Erythroblast (primary cell): Measurements from ENCODE around the gene LRRTM4.

Experiments
- GATA1 ChIP-seq: IDR thresholded peaks from 2 replicates; pipeline ENCODE4 v1.6.1; 2011; ENCODE audit warnings: low read depth, mild to moderate bottlenecking, control low read depth, low read length, moderate library complexity
- POLR2A ChIP-seq: IDR thresholded peaks from 2 replicates; pipeline ENCODE4 v1.6.1; 2011; ENCODE audit warnings: mild to moderate bottlenecking, low read length

DNA sequence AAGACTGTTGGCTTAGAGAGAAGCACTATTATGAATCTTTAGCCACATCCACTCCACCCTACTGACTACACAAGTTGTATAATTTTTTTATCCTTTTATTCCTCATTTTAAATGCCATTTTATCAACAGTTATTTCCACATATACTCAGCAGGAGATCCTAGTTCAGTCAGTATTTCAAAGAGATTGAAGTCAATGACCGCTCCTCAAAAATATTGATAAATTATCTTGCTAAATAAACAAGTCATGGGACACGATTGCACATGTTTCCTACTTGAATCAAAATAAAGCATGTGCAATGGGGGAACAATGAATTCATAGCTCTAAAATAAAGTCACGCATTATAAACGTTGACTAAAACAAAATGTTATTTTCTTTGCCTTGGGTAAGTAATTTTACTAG, 496.5 kb downstream of the LRRTM4 start:
- TF ChIP-seq POLR2A (no peak), GATA1 (no peak)
